Activated CD8-positive, alpha-beta T cell treated with anti-CD3 and anti-CD28 coated beads for 36 hours (primary cell): Measurements from ENCODE around the gene BBS1. TPM values are rescaled to one million over a fixed set of nuclear protein-coding genes. Genes with fewer than 3 reads are reported as not detected.

Experiments
- ATAC-seq: fragments of 200-7000 bp; cut with Tn5 transposase; one replicate; pipeline ENCODE4 v1.10.0; 2021; ENCODE audit warnings: mild to moderate bottlenecking, moderate library complexity
- CTCF ChIA-PET: fragments of 350-600 bp; sonication (Branson Sonifier 250); formaldehyde crosslinking; loops from one replicate; lab custom pipeline; 2021; ENCODE audit warnings: antibody characterized with exemption; lab: Charles Lee
- POLR2A ChIA-PET: fragments of 350-600 bp; sonication (Branson Sonifier 250); formaldehyde crosslinking; loops from one replicate; lab custom pipeline; 2021; ENCODE audit warnings: antibody characterized with exemption; lab: Charles Lee
- DNase-seq: peaks from one replicate; pipeline ENCODE4 v3.0.0-alpha.2; 2020
- H3K27ac Mint-ChIP-seq: one replicate; pipeline ENCODE4 v1.8.0; 2021; ENCODE audit warnings: mild to moderate bottlenecking, mixed read lengths
- H3K27me3 Mint-ChIP-seq: one replicate; pipeline ENCODE4 v1.8.0; 2021; ENCODE audit warnings: mixed read lengths
- H3K36me3 Mint-ChIP-seq: one replicate; pipeline ENCODE4 v1.8.0; 2021; ENCODE audit warnings: low read depth, mixed read lengths
- H3K4me1 Mint-ChIP-seq: one replicate; pipeline ENCODE4 v1.8.0; 2021; ENCODE audit warnings: low read depth, mixed read lengths
- H3K4me3 Mint-ChIP-seq: one replicate; pipeline ENCODE4 v1.8.0; 2021; ENCODE audit warnings: mild to moderate bottlenecking, moderate library complexity, mixed read lengths
- H3K9me3 Mint-ChIP-seq: one replicate; pipeline ENCODE4 v1.8.0; 2021; ENCODE audit warnings: mixed read lengths
- intact Hi-C: fragments of 100-400 bp; cut with micrococcal nuclease; formaldehyde crosslinking; loops from one replicate; pipeline ENCODE4 v1.10.0; 2022
- total RNA-seq, 2 experiments: library from RNA; stranded (reverse); gene quantifications; one replicate each; pipeline ENCODE4 v1.2.3, GENCODE V29; 2021
- TF ChIP-seq, protein P1 (sequence below): fragments of 200-600 bp; IDR thresholded peaks from one replicate; pipeline ENCODE4 v1.8.0; 2022; ENCODE audit warnings: antibody characterized with exemption, mild to moderate bottlenecking

Gene BBS1
- total RNA-seq, 2 experiments from 2014 or later = 7.7 to 7.9 TPM

DNA sequence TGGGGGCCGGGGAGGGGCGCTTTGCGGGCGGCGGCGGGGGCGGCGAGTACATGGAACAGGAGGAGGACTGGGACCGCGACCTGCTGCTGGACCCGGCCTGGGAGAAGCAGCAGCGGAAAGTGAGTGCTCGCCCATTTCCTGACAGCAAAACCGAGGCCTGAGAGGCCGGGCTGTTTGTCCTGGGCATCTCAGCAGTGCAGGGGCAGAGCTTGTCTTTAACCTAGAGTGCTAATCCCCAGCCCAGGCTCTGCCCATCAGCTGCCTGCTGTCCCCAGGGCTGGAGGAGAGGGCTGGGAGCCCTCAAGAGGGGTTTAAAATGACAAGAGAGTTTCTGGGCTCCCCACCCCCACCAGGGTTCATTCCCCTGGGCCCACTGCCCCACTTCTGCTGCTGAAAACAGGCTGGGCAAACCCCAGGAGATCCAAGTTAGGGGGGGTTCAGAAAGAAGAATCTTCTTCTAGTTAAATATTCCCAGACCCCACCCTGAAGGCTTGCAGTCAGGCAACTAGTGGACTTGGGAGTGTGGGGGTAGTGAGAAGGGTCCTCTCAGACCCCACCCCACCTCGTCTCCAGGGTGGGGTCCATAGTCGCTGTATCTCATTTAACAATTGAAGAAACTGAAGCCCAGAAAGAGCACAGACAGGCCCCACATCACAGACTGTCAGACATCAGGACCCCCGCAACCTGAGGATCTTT, 36.7 kb downstream of the BBS1 start:
- ATAC-seq (no peak), DNase-seq (no peak)
- Mint-ChIP-seq H3K36me3 (peaks cover 3% of the 10 kb centered on the region), H3K9me3 (no peaks in the 10 kb centered on the region), H3K4me3 (peak overlapping the region; percentile 85), H3K4me1 (peaks cover 17% of the 10 kb centered on the region), H3K27me3 (no peaks in the 10 kb centered on the region), H3K27ac (no peak overlapping the region)
- TF ChIP-seq, protein P1, sequence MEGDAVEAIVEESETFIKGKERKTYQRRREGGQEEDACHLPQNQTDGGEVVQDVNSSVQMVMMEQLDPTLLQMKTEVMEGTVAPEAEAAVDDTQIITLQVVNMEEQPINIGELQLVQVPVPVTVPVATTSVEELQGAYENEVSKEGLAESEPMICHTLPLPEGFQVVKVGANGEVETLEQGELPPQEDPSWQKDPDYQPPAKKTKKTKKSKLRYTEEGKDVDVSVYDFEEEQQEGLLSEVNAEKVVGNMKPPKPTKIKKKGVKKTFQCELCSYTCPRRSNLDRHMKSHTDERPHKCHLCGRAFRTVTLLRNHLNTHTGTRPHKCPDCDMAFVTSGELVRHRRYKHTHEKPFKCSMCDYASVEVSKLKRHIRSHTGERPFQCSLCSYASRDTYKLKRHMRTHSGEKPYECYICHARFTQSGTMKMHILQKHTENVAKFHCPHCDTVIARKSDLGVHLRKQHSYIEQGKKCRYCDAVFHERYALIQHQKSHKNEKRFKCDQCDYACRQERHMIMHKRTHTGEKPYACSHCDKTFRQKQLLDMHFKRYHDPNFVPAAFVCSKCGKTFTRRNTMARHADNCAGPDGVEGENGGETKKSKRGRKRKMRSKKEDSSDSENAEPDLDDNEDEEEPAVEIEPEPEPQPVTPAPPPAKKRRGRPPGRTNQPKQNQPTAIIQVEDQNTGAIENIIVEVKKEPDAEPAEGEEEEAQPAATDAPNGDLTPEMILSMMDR = no peak
- ChIA-PET POLR2A (interaction anchor here (0.5 to 2.5 kb wide), 6 partner anchors 69 to 669 kb away, joined by 3 to 21 read pairs (median 4); partner anchors contain the start of genes RBM14, RBM4 and RBM4B), CTCF (interaction anchor here (1.0 to 2.8 kb wide), 3 partner anchors 15 to 131 kb away, joined by 3 to 23 read pairs (median 4); partner anchors contain the start of gene RBM4B)
- intact Hi-C loops = loop anchor here (10.0 kb wide), 2 partner anchors 62 to 128 kb away; partner anchors contain the start of genes DPP3 and RBM4B

DNA sequence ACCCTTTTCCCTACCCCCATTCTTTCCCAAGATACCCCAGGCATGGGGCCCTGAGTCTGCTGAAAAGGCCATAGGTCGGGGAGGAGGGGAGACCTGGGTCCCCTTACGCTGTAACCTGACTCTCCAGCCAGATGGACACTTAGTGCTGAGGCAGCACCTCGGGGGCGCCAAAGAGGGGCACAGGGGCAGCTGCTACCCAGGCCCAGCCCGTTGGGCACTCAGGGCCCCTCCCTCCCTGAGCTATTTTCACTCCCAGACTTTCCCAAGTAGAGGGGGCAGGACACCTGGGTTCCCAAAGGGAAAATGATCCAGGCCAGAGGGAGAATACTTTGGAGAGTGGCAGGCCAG, 37.2 kb downstream of the BBS1 start:
- Mint-ChIP-seq H3K4me3 (no peak overlapping the region), H3K9me3 (no peaks in the 10 kb centered on the region), H3K4me1 (peaks cover 17% of the 10 kb centered on the region), H3K27ac (no peak overlapping the region), H3K27me3 (no peaks in the 10 kb centered on the region), H3K36me3 (peaks cover 3% of the 10 kb centered on the region)
- DNase-seq (no peak), ATAC-seq (no peak)
- intact Hi-C loops = loop anchor here (10.0 kb wide), 2 partner anchors 63 to 127 kb away; partner anchors contain the start of genes DPP3 and RBM4B
- ChIA-PET CTCF (no interaction called here), POLR2A (no interaction called here)
- TF ChIP-seq, protein P1 = no peak

DNA sequence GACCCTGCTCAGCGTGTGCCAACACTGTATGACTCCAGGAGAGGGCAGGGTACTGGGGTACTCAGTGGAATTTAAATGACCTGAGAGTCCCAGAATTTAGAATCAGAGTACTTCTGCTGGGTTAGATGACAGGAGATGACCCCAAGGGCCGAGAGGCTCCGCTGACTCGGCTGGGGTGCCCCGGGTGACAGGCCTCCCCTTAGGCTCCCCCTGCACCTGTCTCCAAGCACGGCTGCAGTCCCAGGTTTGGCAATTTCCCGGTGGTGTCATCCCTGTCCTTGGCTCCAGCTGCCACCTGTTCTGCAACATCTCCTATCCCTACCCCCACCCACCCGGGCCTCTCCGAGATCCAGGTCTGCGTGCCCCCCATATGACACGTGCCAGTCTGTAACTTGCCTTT, 37.6 kb downstream of the BBS1 start:
- H3K4me3 Mint-ChIP-seq = no peak overlapping the region
- POLR2A ChIA-PET = interaction anchor here (0.9 kb wide), 1 partner anchor 14 kb away, joined by 3 read pairs; no protein-coding TSS in a partner anchor
- H3K36me3 Mint-ChIP-seq = peaks cover 3% of the 10 kb centered on the region
- TF ChIP-seq, protein P1 = no peak
- H3K27me3 Mint-ChIP-seq = no peaks in the 10 kb centered on the region
- DNase-seq = no peak
- intact Hi-C loops = loop anchor here (10.0 kb wide), 2 partner anchors 63 to 127 kb away; partner anchors contain the start of genes DPP3 and RBM4B
- CTCF ChIA-PET = no interaction called here
- H3K4me1 Mint-ChIP-seq = peaks cover 16% of the 10 kb centered on the region
- no peaks in the 10 kb centered on the region for H3K9me3 Mint-ChIP-seq
- no peak for ATAC-seq
- H3K27ac Mint-ChIP-seq = no peak overlapping the region

DNA sequence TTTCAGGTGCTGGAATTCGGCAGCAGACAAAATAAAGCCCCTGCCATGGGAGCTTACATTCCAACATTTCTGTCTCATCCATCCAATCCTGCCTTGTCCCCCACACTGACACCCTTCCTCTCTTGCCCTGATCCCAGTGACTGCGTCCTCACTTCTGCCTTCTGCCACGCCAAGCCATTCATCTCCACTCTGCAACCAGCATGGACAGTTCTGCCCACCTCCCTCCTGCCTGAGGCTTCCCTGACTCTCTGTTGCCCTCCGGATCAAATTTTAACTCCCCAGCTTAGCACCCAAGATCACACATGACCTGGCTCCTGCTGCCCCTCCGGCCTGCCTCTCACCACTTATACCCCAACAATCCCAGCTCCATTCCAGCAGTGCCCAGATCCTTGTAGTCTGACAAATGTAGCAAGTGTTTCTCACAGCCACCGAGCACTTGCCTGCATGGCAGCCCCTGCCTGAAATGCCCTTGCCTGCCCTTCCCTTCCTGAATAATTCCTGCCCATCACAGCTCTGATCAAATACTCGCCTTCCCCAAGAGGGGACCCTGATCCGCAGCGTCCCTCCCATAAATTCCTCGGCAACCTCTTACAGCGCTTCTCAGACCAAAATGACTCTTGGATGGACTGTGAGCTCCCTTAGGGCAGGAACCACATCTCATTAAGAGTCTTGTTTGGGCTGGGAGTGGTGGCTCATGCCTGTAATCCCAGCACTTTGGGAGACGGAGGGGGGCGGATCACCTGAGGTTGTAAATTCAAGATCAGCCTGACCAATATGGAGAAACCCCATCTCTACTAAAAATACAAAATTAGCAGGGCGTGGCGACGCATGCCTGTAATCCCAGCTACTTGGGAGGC, 38.6 kb downstream of the BBS1 start:
- DNase-seq (no peak), ATAC-seq (no peak)
- POLR2A ChIA-PET = interaction anchor here (0.9 to 1.7 kb wide), 4 partner anchors 13 to 92 kb away, joined by 3 to 6 read pairs (median 3); partner anchors contain the start of gene CTSF
- no peaks in the 10 kb centered on the region for H3K9me3 Mint-ChIP-seq
- peaks cover 8% of the 10 kb centered on the region for H3K4me1 Mint-ChIP-seq
- H3K27me3 Mint-ChIP-seq = no peaks in the 10 kb centered on the region
- CTCF ChIA-PET = no interaction called here
- H3K4me3 Mint-ChIP-seq = no peak overlapping the region
- H3K36me3 Mint-ChIP-seq = peaks cover 3% of the 10 kb centered on the region
- H3K27ac Mint-ChIP-seq = no peak overlapping the region
- TF ChIP-seq, protein P1 = no peak
- intact Hi-C loops = loop anchor here (10.0 kb wide), 2 partner anchors 64 to 126 kb away; partner anchors contain the start of genes DPP3 and RBM4B
